ENCODE data around the gene LTB4R2.

GRCh38 chr14:24338843-24339242 is 28.9 kb downstream of the LTB4R2 start:
- no peak for TF ChIP-seq MAFK (IDR thresholded peaks at IDR 0.05; ENCODE audit: partially characterized antibody)
- TF ChIP-seq RAD21 (conservative IDR thresholded peaks at IDR 0.05 in 1 of 2, IDR thresholded peaks at IDR 0.05 in 1 of 2): no peak
